ENCODE results near the gene ATXN7L1.

GRCh38 chr7:105708763-105709080 lies 167.7 kb downstream of the ATXN7L1 start:
- TF ChIP-seq CTCF (IDR thresholded peaks at IDR 0.05; ENCODE audit: low read length) (no peak), EZH2 (optimal IDR thresholded peaks at IDR 0.05; ENCODE audit: low read depth, low read length) (no peak)

Measured in MM.1S (cell line).